A549 (cell line): ENCODE measurements around the gene PDIA5.

Experiments used
- CHD2 ChIP-seq: fragments of 150-350 bp; IDR thresholded peaks from 2 replicates; pipeline ENCODE4 v1.6.1; 2014; ENCODE audit warnings: low read length; ENCODE audit not compliant: partially characterized antibody
- CHD4 ChIP-seq: fragments of 200-600 bp; sonication (generic); IDR thresholded peaks from 2 replicates; pipeline ENCODE4 v1.6.1; 2016; ENCODE audit warnings: antibody characterized with exemption, mild to moderate bottlenecking, borderline replicate concordance
- CTCF ChIP-seq: fragments of >200 bp; sonication (Bioruptor Twin); formaldehyde crosslinking; IDR thresholded peaks from 3 replicates; pipeline ENCODE4 v1.5.1; 2016
- EHMT2 ChIP-seq: fragments of 200-600 bp; sonication (generic); IDR thresholded peaks from 2 replicates; pipeline ENCODE4 v1.6.1; 2016; ENCODE audit warnings: antibody characterized with exemption, low read depth, mild to moderate bottlenecking, moderate library complexity
- EP300 ChIP-seq, 2 experiments: fragments of >200 bp; sonication (Bioruptor Twin); formaldehyde crosslinking; IDR thresholded peaks; 2 replicates in 1 of 2; 3 replicates in 1 of 2; pipeline ENCODE4 v1.6.1; 2016 to 2017
- HDAC2 ChIP-seq: fragments of 200-600 bp; sonication (generic); IDR thresholded peaks from 2 replicates; pipeline ENCODE4 v1.6.1; 2016
- JUNB ChIP-seq: fragments of >200 bp; sonication (Bioruptor Twin); formaldehyde crosslinking; IDR thresholded peaks from 2 replicates; pipeline ENCODE4 v1.6.1; 2016
- KDM1A ChIP-seq: fragments of 200-600 bp; sonication (generic); IDR thresholded peaks from 2 replicates; pipeline ENCODE4 v1.6.1; 2016; ENCODE audit warnings: low read depth, mild to moderate bottlenecking
- MAZ ChIP-seq: fragments of 150-350 bp; IDR thresholded peaks from 2 replicates; pipeline ENCODE4 v1.6.1; 2014; ENCODE audit warnings: antibody characterized with exemption, low read depth, low read length, borderline replicate concordance
- POLR2AphosphoS2 ChIP-seq: conservative IDR thresholded peaks from 2 replicates; pipeline ENCODE4 v1.6.1; 2012; ENCODE audit warnings: low read length, improper control_type of control experiment, inconsistent platforms
- REST ChIP-seq: fragments of 200-600 bp; sonication (generic); IDR thresholded peaks from 2 replicates; pipeline ENCODE4 v1.6.1; 2016; ENCODE audit warnings: antibody characterized with exemption, mild to moderate bottlenecking, moderate library complexity
- SMC3 ChIP-seq: fragments of >200 bp; sonication (Bioruptor Twin); formaldehyde crosslinking; IDR thresholded peaks from 3 replicates; pipeline ENCODE4 v1.6.1; 2018; ENCODE audit warnings: inconsistent platforms

GRCh38 chr3:123140550-123140949 is 73.7 kb downstream of the PDIA5 start:
- TF ChIP-seq EHMT2 (no peak), POLR2AphosphoS2 (no peak), CHD4 (no peak), CTCF (no peak), CHD2 (no peak), REST (no peak), JUNB (no peak), KDM1A (no peak), MAZ (no peak), HDAC2 (no peak), EP300 (IDR thresholded peaks at IDR 0.05) (no peak), SMC3 (no peak)
